Activated CD4-positive, CD25-positive, alpha-beta regulatory T cell treated with anti-CD3 and anti-CD28 coated beads, Interleukin-2, amount 50 U/mL, for 16 hours (primary cell): ENCODE results near the gene NUDT13.

Experiments
- DNase-seq: peaks from one replicate; pipeline ENCODE4 v3.0.0-alpha.2; 2020; ENCODE audit warnings: low read depth, low spot score

NUDT13 gene

GRCh38 chr10:73110345-73110849 is at the start of gene NUDT13:
NUDT13 (plus strand) TSS chr10:73110455; CDS start chr10:73114366, 3,911 bp downstream.
- DNase-seq = peak; percentile 5

- no peak for DNase-seq
These were observed 49.3 kb upstream of the NUDT13 start for GRCh38 chr10:73060738-73061635.

- no peak for DNase-seq
These were observed 48.5 kb upstream of the NUDT13 start for GRCh38 chr10:73061743-73062142.

GRCh38 chr10:73065441-73065840 is 44.8 kb upstream of the NUDT13 start:
- no peak for DNase-seq

GRCh38 chr10:73073627-73074026 is 36.6 kb upstream of the NUDT13 start:
- DNase-seq = no peak

GRCh38 chr10:73075829-73076228 is 34.4 kb upstream of the NUDT13 start:
- DNase-seq = no peak

GRCh38 chr10:73076360-73077183 is 33.7 kb upstream of the NUDT13 start:
- DNase-seq = no peak

- no peak for DNase-seq
These were observed 30.3 kb upstream of the NUDT13 start for GRCh38 chr10:73079779-73080541.

- no peak for DNase-seq
These were observed 27.0 kb upstream of the NUDT13 start for GRCh38 chr10:73083221-73083620.

- DNase-seq = no peak
These were observed 26.0 kb upstream of the NUDT13 start for GRCh38 chr10:73084209-73084608.

GRCh38 chr10:73086816-73087215 is 23.4 kb upstream of the NUDT13 start:
- no peak for DNase-seq

GRCh38 chr10:73088304-73088703 is 22.0 kb upstream of the NUDT13 start:
- DNase-seq = no peak

- no peak for DNase-seq
These were observed 17.4 kb upstream of the NUDT13 start for GRCh38 chr10:73092830-73093229.

- no peak for DNase-seq
These were observed 16.1 kb upstream of the NUDT13 start for GRCh38 chr10:73093922-73094850.

- DNase-seq = no peak
These were observed 15.2 kb upstream of the NUDT13 start for GRCh38 chr10:73094986-73095480.

- DNase-seq = peak; percentile 8
These were observed 14.7 kb upstream of the NUDT13 start for GRCh38 chr10:73095481-73096021.

- DNase-seq = peak; percentile 40
These were observed 14.2 kb upstream of the NUDT13 start for GRCh38 chr10:73096041-73096448.

GRCh38 chr10:73096449-73097304 is 13.6 kb upstream of the NUDT13 start, which contains the start of gene P4HA1:
P4HA1 (minus strand) TSS chr10:73096866; CDS start chr10:73074883, 21,983 bp downstream.
- DNase-seq = peak; percentile 92

- no peak for DNase-seq
These were observed 13.0 kb upstream of the NUDT13 start for GRCh38 chr10:73097305-73097670.
